Endothelial cell of hepatic sinusoid (primary cell): ENCODE data around the gene PKDREJ.

Experiments used
- in situ Hi-C: cut with HindIII; loops from 2 replicates; pipeline ENCODE4 v1.10.0; 2017; ENCODE audit warnings: low sequenced_read_pairs

The PKDREJ gene

GRCh38 chr22:46240073-46240472, 23.1 kb downstream of the PKDREJ start:
- in situ Hi-C loops: loop anchor here (5.0 kb wide), 1 partner anchor 43 kb away; no protein-coding TSS in a partner anchor

- in situ Hi-C loops: loop anchor here (5.0 kb wide), 1 partner anchor 42 kb away; no protein-coding TSS in a partner anchor
Measured at GRCh38 chr22:46239261-46240048, 23.7 kb downstream of the PKDREJ start.

GRCh38 chr22:46238541-46238940, 24.6 kb downstream of the PKDREJ start:
- in situ Hi-C loops: no loop called here

GRCh38 chr22:46237453-46238124, 25.6 kb downstream of the PKDREJ start:
- in situ Hi-C loops: no loop called here

- in situ Hi-C loops: no loop called here
Measured at GRCh38 chr22:46234969-46235368, 28.2 kb downstream of the PKDREJ start.

GRCh38 chr22:46233231-46233630, 29.9 kb downstream of the PKDREJ start:
- in situ Hi-C loops: no loop called here

GRCh38 chr22:46230262-46230901, 32.8 kb downstream of the PKDREJ start:
- in situ Hi-C loops: no loop called here

- in situ Hi-C loops: no loop called here
Measured at GRCh38 chr22:46229701-46230100, 33.4 kb downstream of the PKDREJ start.

- in situ Hi-C loops: no loop called here
Measured at GRCh38 chr22:46226577-46226976, 36.6 kb downstream of the PKDREJ start.

- in situ Hi-C loops: no loop called here
Measured at GRCh38 chr22:46225631-46226030, 37.5 kb downstream of the PKDREJ start.

- in situ Hi-C loops: no loop called here
Measured at GRCh38 chr22:46224898-46225290, 38.2 kb downstream of the PKDREJ start.

GRCh38 chr22:46224044-46224897, 38.9 kb downstream of the PKDREJ start:
- in situ Hi-C loops: no loop called here

- in situ Hi-C loops: no loop called here
Measured at GRCh38 chr22:46220921-46221320, 42.2 kb downstream of the PKDREJ start.

GRCh38 chr22:46219636-46220035, 43.5 kb downstream of the PKDREJ start:
- in situ Hi-C loops: no loop called here

GRCh38 chr22:46214616-46215015, 48.5 kb downstream of the PKDREJ start:
- in situ Hi-C loops: no loop called here

GRCh38 chr22:46214149-46214548, 49.0 kb downstream of the PKDREJ start:
- in situ Hi-C loops: no loop called here

- in situ Hi-C loops: no loop called here
Measured at GRCh38 chr22:46213052-46213451, 50.1 kb downstream of the PKDREJ start.

- in situ Hi-C loops: no loop called here
Measured at GRCh38 chr22:46212195-46212594, 50.9 kb downstream of the PKDREJ start.

GRCh38 chr22:46209262-46209661, 53.9 kb downstream of the PKDREJ start:
- in situ Hi-C loops: no loop called here
